ENCODE results near the gene ACP5.
"Not testable (repeated sequence)": the region's sequence is repeated elsewhere in the genome, so short reads cannot be mapped to it uniquely, and the experiment has no call there.

Gene ACP5

DNA sequence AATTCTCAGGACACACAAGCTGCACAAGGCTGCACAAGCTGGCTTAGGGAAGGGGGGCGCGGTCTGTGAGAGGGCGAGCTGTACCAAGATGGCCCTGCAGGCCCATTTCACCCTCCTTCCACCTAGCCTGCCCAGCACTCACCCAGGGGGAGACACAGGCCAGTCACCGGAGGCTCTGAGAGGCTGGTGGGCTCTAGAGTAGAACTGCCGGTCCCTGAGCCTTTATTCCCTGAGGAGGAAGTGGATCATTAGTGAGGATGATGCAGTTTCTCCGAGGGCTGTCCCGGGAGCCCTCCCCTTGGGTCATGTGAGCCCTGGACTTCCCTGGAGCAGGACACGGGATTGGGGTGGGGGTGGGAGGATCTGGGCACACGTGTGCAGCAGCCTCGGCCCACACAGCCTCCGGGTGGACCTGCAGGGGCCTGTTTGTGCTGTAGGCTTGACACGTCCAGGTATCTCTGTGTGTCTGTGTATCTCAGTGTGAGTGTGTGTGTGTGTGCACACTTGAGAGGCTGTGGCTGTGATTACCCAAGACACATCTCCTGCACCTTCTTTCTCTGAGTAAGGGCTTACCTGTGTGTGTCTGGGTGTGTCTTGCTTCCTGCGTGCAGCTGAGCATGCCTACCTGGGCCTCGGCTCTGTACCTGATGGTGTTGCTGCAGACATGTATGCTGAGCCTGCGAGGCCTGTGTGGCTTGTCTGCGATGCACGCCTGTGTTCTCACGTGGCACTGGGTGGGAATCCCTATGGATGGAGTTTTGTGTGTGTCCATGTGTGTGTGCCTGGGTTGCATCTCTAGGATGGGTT is at the start of gene ACP5:
ACP5 (minus strand) TSS at position 195 of the 807 bp plus-strand sequence. CDS start 328 bp downstream, outside the sequence.
- DNase-seq, result no peak

DNA sequence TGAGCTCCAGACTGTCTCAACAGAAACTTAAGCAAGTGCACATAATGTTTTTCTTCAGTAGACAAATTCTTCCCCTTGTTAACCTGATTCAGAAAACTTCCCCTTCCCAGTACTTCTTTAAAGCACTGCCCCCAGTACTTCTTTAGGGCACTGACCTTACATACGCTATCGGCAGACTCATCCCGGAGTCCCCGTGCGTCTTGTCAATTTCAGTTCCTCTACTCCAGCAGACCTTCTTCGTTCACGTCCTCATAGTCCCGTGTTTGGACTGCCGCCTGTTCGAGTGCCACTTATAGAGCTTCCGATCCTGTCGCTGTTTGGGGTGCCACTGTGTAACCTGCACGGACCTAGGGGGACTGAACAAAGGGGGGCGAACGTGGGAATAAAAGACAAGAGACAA is 48.8 kb upstream of the ACP5 start:
- DNase-seq, result no peak

DNA sequence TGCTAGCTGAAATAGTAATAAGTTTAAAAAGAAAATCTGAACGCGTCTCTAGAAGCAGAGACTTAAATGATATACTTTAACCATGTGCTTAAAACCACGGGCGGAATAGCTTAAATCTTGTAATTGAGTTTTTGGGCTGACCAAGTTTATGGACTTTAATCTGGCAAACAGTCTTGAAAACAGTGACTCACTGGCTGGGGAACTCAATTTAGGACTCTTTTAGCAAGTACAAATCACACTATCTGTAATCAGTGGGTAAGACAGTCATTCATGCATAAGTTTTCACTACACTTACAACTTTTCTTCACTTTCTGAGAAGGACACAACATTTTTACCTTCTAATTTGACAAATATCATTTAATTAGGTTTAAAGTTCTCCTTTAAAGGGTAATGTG is 46.6 kb upstream of the ACP5 start:
- no peak for DNase-seq

DNA sequence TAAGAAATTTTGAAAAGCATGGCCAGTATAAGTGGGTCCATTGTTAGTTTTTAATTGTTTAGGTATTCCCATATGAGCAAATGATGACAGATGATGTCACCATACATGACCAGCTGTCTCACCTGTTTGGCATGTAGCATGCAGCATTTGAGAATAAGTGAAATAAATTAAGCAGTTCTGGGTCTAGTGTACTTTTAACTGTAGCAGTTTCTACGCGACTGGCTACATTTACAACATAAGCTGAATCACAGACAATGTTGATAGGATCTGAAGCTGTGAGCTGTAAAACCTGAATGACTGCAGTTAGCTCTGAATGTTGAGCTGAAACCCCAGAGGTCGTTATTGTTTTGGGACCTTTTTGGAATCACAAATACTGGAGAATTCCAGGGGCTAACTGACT is 45.0 kb upstream of the ACP5 start:
- DNase-seq, result not testable (repeated sequence)

DNA sequence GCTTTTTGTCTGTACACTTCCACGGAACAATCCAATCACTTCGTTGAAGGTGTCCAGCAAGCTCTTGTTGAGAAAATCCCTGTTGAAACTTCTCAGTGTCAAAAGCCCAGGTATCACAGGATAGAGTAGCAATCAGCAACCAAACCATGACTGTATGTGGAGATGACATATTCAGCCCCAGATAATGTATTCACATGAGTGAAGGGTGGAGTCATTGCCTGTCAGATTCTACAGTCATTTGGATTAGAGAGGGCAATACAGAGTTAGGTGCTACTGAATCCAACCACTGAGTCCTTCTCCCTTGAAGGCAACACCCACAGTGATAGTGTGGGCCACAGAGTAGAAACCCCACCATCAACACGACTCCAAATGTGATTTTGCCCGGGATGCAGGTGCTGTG is 43.1 kb upstream of the ACP5 start:
- no peak for DNase-seq

DNA sequence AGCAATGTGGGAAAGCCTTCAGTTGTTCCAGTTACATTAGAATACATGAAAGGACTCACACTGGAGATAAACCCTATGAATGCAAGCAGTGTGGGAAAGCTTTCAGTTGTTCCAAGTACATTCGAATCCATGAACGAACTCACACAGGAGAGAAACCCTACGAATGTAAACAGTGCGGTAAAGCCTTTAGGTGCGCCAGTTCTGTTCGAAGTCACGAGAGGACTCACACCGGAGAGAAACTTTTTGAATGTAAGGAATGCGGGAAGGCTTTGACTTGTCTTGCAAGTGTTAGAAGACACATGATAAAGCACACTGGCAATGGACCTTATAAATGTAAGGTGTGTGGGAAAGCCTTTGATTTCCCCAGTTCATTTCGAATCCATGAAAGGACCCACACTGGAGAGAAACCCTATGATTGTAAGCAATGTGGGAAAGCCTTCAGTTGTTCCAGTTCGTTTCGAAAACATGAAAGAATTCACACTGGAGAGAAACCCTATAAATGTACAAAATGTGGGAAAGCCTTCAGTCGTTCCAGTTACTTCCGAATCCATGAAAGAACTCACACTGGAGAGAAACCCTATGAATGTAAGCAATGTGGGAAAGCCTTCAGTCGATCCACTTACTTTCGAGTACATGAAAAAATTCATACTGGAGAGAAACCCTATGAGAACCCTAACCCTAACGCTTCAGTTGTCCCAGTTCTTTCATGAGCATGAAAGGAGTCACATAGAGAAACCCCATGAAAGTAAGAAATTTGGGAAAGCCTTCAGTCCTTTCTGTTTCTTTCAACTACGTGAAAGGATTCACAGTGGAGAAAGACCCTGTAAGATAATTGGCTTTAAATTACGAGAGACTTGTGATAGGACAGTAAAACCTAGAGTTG is 40.0 kb upstream of the ACP5 start:
- DNase-seq, result no peak

DNA sequence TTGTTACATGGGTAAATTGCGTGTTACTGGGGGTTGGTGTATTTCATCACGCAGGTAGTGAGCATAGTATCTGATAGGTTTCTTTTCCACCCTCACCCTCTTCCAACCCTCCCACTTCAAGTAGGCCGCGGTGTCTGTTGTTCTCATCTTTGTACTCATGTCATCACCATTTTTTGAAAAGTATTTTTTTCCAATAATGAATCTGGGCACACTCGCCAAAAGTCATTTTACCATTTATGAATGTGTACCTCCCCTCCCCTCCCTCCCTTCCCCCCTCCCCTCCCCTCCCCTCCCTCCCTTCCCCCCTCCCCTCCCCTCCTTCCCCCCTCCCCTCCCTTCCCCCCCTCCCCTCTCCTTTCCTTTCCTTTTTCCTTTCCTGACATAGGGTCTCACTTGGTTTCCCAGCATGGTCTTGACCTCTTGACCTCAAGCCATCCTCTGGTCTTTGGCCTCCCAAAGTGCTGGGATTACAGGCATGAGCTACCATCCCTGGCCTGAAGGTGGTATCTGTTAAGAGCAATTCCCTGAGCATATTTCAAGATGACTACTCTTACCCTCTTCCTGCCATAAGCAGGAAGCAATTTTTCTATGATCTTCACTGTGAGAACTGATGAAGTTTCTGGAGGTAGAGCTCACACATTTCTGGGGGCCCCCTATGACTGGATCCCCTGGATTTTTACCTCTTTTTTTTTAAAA is 35.5 kb upstream of the ACP5 start:
- no peak for DNase-seq

DNA sequence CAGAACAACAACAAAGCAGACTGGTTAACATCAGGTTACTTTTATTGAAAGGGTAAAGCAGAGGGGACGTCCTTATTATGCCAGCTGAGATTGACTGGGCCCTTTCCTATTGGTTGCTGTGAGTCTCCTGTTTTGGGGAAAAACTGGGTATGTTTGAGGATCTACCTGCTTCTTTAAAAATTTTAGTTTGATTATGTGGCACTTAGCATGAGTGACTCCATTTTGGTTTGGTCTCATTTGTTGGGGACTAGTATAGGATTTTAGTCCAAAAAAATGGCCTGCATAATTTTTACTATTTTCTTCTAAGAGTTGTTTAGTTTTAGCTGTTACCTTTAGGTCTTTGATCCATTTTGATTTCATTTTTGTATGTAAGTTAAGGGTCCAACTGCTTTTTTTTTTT is 34.3 kb upstream of the ACP5 start:
- DNase-seq, result no peak

DNA sequence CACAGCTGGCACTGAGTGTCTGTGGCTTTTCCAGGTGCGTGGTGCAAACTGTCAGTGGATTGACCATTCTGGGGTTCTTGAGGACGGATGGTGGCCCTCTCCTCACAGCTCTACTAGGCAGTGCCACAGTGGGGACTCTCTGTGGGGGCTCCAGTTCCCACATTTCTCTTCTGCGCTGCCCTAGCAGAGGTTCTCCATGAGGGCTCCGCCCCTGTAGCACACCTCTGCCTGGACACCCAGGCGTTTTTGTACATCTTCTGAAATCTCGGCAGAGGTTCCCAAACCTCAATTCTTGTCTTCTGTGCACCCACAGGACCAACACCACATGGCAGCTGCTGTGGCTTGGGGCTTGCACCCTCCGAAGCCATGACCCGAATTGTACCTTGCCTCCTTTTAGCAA is 29.0 kb upstream of the ACP5 start:
- DNase-seq, result no peak

DNA sequence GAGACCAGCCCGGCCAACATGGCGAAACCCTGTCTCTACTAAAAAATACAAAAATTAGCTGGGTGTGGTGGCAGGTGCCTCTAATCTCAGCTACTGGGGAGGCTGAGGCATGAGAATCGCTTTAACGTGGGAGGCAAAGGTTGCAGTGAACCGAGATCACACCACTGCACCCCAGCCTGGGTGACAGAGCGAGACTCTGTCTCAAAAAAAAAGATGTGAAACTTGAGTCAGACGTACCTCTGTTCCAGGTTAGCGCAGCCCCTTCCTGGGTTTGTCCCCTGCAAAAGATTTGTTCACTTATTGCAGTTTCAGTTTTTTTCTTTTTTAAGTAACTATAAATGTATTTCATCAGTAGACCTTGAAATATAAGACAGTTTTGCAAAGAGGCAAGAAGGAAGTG is 22.3 kb upstream of the ACP5 start:
- DNase-seq, result not testable (repeated sequence)

DNA sequence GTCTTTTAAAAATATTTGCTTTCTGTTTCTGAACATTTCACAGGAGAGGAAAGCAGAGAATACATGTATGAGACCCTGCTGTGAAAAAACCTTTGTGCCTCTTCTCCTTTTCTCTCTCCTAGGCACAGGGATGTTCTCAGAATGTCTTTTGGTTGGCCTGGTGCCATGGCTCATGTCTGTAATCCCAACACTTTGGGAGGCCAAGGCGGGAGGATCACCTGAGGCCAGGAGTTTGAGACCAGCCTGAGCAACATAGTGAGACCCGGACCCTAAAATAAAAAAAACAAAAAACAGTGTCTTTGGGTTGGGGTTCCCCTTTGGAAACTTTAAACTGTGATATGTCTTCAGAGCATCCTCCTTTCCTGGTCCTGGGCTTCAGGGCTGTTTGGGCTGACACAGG is 21.3 kb upstream of the ACP5 start:
- no peak for DNase-seq

DNA sequence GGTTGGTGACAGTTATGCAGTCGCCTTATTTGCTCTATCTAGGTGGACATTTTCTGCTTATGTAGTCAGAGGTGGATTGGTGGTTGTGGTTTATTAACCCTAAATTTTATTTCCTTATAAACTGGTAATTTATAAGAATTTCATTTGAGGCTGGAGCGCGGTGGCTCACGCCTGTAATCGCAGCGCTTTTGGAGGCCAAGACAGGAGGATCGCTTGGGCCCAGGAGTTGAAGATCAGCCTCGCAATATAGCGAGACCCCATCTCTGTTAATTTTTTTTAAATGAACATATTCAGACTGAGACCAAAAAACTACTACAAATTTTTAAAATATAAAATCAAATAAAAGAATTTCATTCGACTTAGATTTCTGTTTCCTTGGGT is 20.6 kb upstream of the ACP5 start:
- no peak for DNase-seq

DNA sequence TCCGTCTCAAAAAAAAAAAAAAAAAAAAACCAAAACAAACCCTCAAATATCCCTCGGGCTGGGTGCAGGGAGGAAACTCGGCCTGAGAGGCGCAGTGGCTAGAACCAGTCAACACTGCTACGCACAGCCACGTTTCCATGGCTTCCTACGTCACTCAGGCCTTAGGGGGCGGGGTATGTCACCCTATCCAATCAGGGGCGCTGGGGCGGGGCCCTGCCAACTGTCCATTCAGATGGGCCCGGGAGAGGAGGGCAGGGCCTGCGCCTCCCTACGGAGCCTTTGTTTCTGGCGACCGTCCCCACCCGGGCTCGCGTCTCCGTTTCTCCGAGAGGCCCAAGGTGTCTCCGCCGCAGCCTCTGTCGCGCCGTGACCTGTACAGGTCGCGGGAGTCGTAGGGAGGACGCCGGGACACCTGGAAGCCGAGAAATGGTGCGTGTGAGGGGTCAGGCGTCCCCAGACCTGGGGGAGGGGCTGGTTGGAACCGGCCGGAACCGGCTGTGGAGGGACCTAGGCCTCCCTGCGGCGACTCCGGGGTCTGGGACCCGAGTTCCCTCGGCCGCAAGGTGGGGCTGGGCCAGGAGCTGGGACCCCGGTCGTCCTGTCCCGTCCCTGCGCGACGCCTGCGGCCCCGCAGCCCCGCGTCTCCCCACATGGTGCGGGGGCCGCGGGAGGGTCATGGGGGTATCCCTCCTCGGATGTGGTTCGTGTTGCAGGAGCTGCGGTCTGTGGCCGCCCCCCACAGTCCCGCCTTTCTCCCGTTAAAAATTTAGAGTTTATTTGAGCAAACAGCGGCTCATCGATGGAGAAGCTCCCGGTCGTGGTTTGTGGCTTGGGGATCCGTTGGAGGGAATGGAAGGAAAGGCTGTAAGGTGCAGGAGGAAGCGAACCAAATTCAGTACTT is 20.0 kb upstream of the ACP5 start, which contains the start of gene ZNF627:
ZNF627 (plus strand) TSS at position 282 of the 901 bp plus-strand sequence; CDS start at position 427, 145 bp downstream.
- peak; percentile 98 for DNase-seq

DNA sequence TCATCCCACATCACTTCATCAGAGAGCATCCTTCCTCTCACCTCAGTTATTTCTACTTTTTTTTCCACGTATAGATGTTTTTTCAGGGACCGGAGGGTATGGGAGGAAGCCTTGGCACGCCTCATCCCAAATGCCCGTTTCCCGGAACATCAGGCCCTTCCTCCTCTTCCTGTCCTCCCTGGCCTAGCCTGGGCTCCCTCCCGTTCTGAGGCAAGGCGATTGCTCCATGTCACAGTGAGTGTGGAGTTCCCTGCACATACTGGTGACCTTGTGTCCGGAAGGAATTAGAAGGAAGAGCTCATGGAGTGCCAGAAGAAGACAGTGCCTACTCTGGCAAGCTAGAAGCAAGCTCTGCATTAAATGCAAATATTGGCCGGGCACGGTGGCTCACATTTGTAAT is 18.7 kb upstream of the ACP5 start:
- no peak for DNase-seq

DNA sequence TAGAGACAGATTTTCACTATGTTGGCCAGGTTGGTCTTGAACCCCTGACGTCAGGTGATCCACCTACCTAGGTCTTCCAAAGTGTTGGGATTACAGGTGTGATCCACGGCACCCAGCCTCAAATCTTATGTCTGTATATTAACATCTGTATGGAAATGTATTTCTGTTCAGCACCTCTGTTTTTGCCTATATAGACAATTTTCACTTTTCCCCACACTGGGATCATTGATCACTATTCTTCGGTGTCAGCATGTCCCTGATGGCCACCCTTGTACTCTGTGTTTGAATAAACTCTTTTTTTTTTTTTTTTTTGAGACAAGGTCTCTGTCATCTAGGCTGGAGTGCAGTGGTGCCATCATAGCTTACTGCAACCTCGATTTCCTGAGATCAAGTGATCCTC is 16.6 kb upstream of the ACP5 start:
- DNase-seq, result no peak

DNA sequence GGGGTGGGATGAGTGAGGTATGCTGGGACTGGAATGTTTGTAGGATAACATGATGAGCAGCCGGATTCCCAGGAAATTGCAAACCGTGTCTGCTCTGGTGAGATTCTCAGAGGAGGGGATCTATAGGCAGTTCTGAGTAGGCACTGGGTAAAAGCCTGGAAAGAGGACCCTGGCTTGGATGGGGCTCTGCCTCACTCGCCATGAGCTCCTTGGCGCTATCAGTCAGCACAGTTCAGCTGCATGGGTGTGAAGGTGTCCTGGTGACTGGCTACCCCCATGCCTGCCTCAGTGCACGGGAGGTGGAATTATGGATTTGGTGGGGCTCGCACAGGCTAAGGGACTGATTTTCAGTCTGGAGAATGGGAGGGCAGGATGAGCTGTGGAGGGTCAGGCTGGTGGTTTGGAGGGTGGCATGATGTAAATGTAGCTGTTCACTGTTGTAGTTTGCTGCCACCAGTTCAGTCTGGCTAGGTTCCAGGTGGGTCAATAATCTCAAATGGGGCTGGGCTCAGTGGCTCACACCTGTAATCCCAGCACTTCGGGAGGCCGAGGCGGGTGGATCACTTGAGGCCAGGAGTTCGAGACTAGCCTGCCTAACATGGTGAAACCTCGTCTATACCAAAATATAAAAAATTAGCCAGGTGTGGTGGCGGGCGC is 10.7 kb upstream of the ACP5 start:
- no peak for DNase-seq

DNA sequence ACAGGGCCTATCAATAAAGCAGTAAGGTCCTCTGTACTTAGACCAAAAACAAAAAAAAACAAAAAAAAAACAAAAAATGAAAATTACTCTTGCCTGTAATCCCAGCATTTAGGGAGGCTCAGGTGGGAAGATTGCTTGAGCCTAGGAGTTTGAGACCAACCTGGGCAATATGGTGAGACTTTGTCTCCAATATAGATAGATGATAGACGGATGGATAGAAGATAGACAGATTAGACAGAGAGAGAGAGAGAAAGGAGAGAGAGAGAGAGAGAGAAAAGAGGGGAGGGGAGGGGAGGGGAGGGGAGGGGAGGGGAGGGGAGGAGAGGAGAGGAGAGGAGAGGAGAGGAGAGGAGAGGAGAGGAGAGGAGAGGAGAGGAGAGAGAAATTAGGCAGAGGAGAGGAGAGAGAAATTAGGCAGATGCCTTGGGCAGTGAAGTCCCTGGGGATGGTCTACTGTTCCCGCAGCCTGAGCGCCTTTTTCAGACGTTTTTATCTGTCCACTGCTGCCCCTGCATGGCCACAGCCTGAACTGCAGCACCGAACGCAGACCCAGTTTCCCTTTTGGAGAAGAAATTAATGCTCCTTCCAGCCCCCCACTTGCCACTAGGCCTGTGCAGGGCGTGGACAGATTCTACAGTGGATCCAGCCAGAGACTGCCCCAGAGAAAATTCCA is 10.0 kb upstream of the ACP5 start:
- DNase-seq, result peak; percentile 81

DNA sequence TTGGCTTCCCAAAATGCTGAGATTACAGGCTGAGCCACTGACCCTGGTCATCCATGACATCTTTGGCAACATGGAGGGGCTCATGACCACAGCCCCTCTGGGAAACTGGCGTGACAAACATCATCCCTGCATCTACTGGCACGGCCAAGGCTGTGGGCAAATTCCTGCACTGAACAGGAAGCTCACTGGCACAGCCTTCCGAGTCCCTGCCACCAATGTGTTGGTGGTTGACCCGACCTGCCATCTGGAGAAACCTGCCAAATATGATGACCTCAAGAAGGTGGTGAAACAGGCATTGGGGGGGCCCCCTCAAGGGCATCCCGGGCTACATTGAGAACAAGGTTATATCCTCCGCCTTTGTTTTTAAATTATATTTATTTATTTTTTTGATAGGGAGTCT is 8.9 kb upstream of the ACP5 start:
- DNase-seq, result no peak

DNA sequence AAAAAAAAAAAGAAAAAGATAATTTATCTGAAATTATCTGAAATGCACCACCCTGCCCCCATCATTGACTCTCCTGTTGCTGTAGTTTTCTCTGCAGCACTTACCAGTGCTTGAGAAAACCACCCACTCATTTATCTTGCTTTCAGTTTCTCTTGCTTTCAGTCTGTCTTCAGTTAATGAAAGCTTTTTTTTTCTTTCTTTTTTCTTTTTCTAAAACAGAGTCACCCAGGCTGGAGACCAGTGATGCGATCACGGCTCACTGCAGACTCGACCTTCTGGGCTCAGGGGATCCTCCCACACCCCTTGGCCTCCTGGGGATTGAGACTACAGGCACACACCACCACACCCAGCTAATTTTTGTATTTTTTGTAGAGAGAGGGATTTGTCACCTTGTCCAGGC is 4.3 kb upstream of the ACP5 start:
- DNase-seq, result peak; percentile 49

DNA sequence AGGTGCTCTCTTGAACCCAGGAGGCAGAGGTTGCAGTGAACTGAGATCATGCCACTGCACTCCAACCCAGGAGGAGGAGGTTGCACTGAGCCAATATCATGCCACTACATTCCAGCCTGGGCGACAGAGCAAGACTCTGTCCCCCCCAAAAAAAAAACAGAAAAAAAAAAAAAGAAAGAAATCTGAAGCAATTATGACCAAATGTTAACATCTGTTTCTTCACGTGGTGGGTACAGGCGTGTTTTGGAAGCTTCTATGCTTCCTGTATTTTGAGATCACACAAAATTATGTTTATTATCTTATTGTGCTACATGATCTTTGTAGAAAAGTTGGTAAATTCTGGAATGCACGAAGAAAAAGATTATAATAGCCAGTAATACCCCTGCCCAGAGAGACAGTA is 2.7 kb upstream of the ACP5 start:
- no peak for DNase-seq

Measured in CD4-positive, alpha-beta T cell treated with Interleukin-12 subunit alpha and Interleukin-12 subunit beta, for 1 hour (primary cell).